Neural cell (in vitro differentiated cells): Measurements from ENCODE around the gene ADPRS. TPM values are rescaled to one million over a fixed set of nuclear protein-coding genes. Genes with fewer than 3 reads are reported as not detected.

Experiments used
- H2AFZ ChIP-seq: fragments of 200-600, 300-800 bp; sonication (generic), shearing (Covaris generic); 2 replicates; pipeline ENCODE4 v1.6.0; 2014; ENCODE audit warnings: low read depth, mild to moderate bottlenecking, antibody characterized with exemption, low read length, moderate library complexity
- H3F3A ChIP-seq: fragments of 200-600 bp; shearing (Covaris generic); 2 replicates; pipeline ENCODE4 v1.6.1; 2016; ENCODE audit warnings: mild to moderate bottlenecking, moderate library complexity, mixed read lengths, antibody characterized with exemption, low read length; ENCODE audit not compliant: insufficient read depth, poor library complexity, severe bottlenecking
- H3K27ac ChIP-seq: fragments of 200-600, 300-800 bp; sonication (generic), shearing (Covaris generic); 2 replicates; pipeline ENCODE4 v1.5.1; 2014; ENCODE audit warnings: mild to moderate bottlenecking, low read length, moderate library complexity
- H3K27me3 ChIP-seq: fragments of 300-800, 200-600 bp; sonication (generic), shearing (Covaris generic); 2 replicates; pipeline ENCODE4 v1.6.0; 2014; ENCODE audit warnings: mild to moderate bottlenecking, low read depth, low read length, moderate library complexity; ENCODE audit not compliant: insufficient read depth
- H3K36me3 ChIP-seq: fragments of 300-800, 200-600 bp; sonication (generic), shearing (Covaris generic); 2 replicates; pipeline ENCODE4 v1.5.1; 2014; ENCODE audit warnings: mild to moderate bottlenecking, antibody characterized with exemption, low read length, moderate library complexity; ENCODE audit not compliant: insufficient read depth
- H3K4me2 ChIP-seq: fragments of 300-800, 200-600 bp; sonication (generic), shearing (Covaris generic); 2 replicates; pipeline ENCODE4 v1.6.0; 2014; ENCODE audit warnings: mild to moderate bottlenecking, low read length
- H3K4me3 ChIP-seq: fragments of 300-800, 200-600 bp; sonication (generic), shearing (Covaris generic); 2 replicates; pipeline ENCODE4 v1.5.1; 2014; ENCODE audit warnings: mild to moderate bottlenecking, low read length, moderate library complexity
- H3K79me2 ChIP-seq: fragments of 200-600 bp; shearing (Covaris generic); replicated peaks from 2 replicates; pipeline ENCODE4 v1.6.0; 2014; ENCODE audit warnings: mild to moderate bottlenecking, low read length, moderate library complexity; ENCODE audit not compliant: insufficient read depth
- H3K9ac ChIP-seq: fragments of 300-800, 200-600 bp; sonication (generic), shearing (Covaris generic); 2 replicates; pipeline ENCODE4 v1.6.1; 2016; ENCODE audit warnings: mild to moderate bottlenecking, low read length, mixed read lengths
- H3K9me2 ChIP-seq: fragments of 200-600 bp; shearing (Covaris generic); 2 replicates; pipeline ENCODE4 v1.6.1; 2016; ENCODE audit warnings: mild to moderate bottlenecking, low read length, mixed read lengths; ENCODE audit not compliant: insufficient read depth
- H3K9me3 ChIP-seq: fragments of 200-600, 300-800 bp; sonication (generic), shearing (Covaris generic); 2 replicates; pipeline ENCODE4 v1.6.1; 2016; ENCODE audit warnings: mild to moderate bottlenecking, mixed run types, low read length, moderate library complexity, mixed read lengths
- H4K20me1 ChIP-seq: fragments of 200-600 bp; shearing (Covaris generic); 2 replicates; pipeline ENCODE4 v1.6.1; 2016; ENCODE audit warnings: mild to moderate bottlenecking, mixed run types; ENCODE audit not compliant: insufficient read depth
- EP300 ChIP-seq: fragments of 450-650 bp; conservative IDR thresholded peaks from 2 replicates; pipeline ENCODE4 v1.6.1; 2014; ENCODE audit warnings: antibody characterized with exemption, mild to moderate bottlenecking, moderate library complexity; ENCODE audit not compliant: poor library complexity, severe bottlenecking
- EZH2 ChIP-seq: fragments of 200-600, 300-800 bp; shearing (Covaris generic), sonication (generic); IDR thresholded peaks from 2 replicates; pipeline ENCODE4 v1.6.1; 2014; ENCODE audit warnings: antibody characterized with exemption, low read length, borderline replicate concordance, mild to moderate bottlenecking; ENCODE audit not compliant: insufficient read depth, poor library complexity, severe bottlenecking
- MXI1 ChIP-seq: fragments of 450-650 bp; conservative IDR thresholded peaks from 2 replicates; pipeline ENCODE4 v1.6.1; 2014; ENCODE audit warnings: antibody characterized with exemption, mild to moderate bottlenecking; ENCODE audit not compliant: poor library complexity, severe bottlenecking
- POLR2AphosphoS5 ChIP-seq: IDR thresholded peaks from 2 replicates; pipeline ENCODE4 v1.6.1; 2012
- RAD21 ChIP-seq: fragments of 450-650 bp; conservative IDR thresholded peaks from 2 replicates; pipeline ENCODE4 v1.6.1; 2014; ENCODE audit warnings: antibody characterized with exemption, mild to moderate bottlenecking, moderate library complexity
- SMC3 ChIP-seq: fragments of 450-650 bp; conservative IDR thresholded peaks from 2 replicates; pipeline ENCODE4 v1.6.1; 2014; ENCODE audit warnings: antibody characterized with exemption, mild to moderate bottlenecking, moderate library complexity; ENCODE audit not compliant: poor library complexity
- TAF1 ChIP-seq: IDR thresholded peaks from 2 replicates; pipeline ENCODE4 v1.6.1; 2012; ENCODE audit warnings: low read depth
- polyA plus RNA-seq: library from polyadenylated mRNA; depleted of rRNA; stranded (reverse); fragments of >200 nt; gene quantifications from 2 replicates; pipeline ENCODE4 v1.2.3, GENCODE V29; 2014
- TF ChIP-seq, protein P1 (sequence below): fragments of 450-650 bp; IDR thresholded peaks from 2 replicates; pipeline ENCODE4 v1.5.1; 2014; ENCODE audit warnings: antibody characterized with exemption, mild to moderate bottlenecking, moderate library complexity; ENCODE audit not compliant: poor library complexity, severe bottlenecking
- TF ChIP-seq, protein P2 (sequence below): IDR thresholded peaks from 2 replicates; pipeline ENCODE4 v1.6.1; 2012; ENCODE audit warnings: borderline replicate concordance

ADPRS gene
- polyA plus RNA-seq, 1 donor from 2014 or later: 66.7 TPM

DNA sequence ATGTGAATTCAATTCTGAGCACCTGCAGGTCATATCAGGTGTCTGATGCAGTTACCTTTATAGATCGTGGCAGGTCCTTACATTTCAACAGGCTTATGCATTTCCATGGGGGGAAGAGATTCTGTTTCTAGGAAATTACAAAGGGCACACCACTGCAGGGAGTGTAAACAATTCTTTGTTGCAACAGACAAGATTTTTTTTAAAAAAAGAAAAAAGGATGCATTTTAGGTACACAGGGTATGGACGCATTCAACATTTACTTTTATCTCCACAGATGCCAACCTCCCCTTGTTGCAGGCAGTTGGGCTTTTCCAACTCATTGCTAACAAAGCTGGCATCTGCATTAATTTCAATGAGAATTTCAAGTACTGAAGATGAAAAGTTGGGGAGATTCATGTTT lies 18.3 kb upstream of the ADPRS start:
- no peaks in the 10 kb centered on the region for H3K36me3 ChIP-seq
- H3K9me2 ChIP-seq: no peaks in the 10 kb centered on the region
- no peaks in the 10 kb centered on the region for H3K27me3 ChIP-seq
- H3K4me3 ChIP-seq: no peak overlapping the region
- no peak for TF ChIP-seq EZH2
- TF ChIP-seq, protein P1, sequence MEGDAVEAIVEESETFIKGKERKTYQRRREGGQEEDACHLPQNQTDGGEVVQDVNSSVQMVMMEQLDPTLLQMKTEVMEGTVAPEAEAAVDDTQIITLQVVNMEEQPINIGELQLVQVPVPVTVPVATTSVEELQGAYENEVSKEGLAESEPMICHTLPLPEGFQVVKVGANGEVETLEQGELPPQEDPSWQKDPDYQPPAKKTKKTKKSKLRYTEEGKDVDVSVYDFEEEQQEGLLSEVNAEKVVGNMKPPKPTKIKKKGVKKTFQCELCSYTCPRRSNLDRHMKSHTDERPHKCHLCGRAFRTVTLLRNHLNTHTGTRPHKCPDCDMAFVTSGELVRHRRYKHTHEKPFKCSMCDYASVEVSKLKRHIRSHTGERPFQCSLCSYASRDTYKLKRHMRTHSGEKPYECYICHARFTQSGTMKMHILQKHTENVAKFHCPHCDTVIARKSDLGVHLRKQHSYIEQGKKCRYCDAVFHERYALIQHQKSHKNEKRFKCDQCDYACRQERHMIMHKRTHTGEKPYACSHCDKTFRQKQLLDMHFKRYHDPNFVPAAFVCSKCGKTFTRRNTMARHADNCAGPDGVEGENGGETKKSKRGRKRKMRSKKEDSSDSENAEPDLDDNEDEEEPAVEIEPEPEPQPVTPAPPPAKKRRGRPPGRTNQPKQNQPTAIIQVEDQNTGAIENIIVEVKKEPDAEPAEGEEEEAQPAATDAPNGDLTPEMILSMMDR: no peak
- TF ChIP-seq MXI1: no peak
- TF ChIP-seq, protein P2, sequence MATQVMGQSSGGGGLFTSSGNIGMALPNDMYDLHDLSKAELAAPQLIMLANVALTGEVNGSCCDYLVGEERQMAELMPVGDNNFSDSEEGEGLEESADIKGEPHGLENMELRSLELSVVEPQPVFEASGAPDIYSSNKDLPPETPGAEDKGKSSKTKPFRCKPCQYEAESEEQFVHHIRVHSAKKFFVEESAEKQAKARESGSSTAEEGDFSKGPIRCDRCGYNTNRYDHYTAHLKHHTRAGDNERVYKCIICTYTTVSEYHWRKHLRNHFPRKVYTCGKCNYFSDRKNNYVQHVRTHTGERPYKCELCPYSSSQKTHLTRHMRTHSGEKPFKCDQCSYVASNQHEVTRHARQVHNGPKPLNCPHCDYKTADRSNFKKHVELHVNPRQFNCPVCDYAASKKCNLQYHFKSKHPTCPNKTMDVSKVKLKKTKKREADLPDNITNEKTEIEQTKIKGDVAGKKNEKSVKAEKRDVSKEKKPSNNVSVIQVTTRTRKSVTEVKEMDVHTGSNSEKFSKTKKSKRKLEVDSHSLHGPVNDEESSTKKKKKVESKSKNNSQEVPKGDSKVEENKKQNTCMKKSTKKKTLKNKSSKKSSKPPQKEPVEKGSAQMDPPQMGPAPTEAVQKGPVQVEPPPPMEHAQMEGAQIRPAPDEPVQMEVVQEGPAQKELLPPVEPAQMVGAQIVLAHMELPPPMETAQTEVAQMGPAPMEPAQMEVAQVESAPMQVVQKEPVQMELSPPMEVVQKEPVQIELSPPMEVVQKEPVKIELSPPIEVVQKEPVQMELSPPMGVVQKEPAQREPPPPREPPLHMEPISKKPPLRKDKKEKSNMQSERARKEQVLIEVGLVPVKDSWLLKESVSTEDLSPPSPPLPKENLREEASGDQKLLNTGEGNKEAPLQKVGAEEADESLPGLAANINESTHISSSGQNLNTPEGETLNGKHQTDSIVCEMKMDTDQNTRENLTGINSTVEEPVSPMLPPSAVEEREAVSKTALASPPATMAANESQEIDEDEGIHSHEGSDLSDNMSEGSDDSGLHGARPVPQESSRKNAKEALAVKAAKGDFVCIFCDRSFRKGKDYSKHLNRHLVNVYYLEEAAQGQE: no peak
- TF ChIP-seq RAD21: no peak
- no peak for TF ChIP-seq SMC3
- H3K9me3 ChIP-seq: no peaks in the 10 kb centered on the region
- H3K79me2 ChIP-seq: no peaks in the 10 kb centered on the region
- no peak overlapping the region for H2AFZ ChIP-seq
- H4K20me1 ChIP-seq: no peaks in the 10 kb centered on the region
- no peak overlapping the region for H3K4me2 ChIP-seq
- H3K9ac ChIP-seq: no peak overlapping the region
- no peak overlapping the region for H3K27ac ChIP-seq
- H3F3A ChIP-seq: no peaks in the 10 kb centered on the region

GRCh38 chr1:36076979-36077573 lies 11.6 kb upstream of the ADPRS start:
- Histone ChIP-seq H3K79me2 (no peaks in the 10 kb centered on the region), H3K27ac (no peak overlapping the region), H3K9ac (no peak overlapping the region), H4K20me1 (no peaks in the 10 kb centered on the region), H3F3A (no peaks in the 10 kb centered on the region), H3K4me3 (no peak overlapping the region), H3K36me3 (no peaks in the 10 kb centered on the region), H3K9me3 (no peaks in the 10 kb centered on the region), H3K27me3 (no peaks in the 10 kb centered on the region), H2AFZ (no peak overlapping the region), H3K9me2 (no peaks in the 10 kb centered on the region), H3K4me2 (no peak overlapping the region)
- TF ChIP-seq RAD21 (no peak), EP300 (no peak), EZH2 (no peak), TAF1 (no peak), MXI1 (no peak), SMC3 (no peak), POLR2AphosphoS5 (no peak)
- TF ChIP-seq, protein P2: no peak
- TF ChIP-seq, protein P1: no peak
